ENCODE results near the gene ARID2.

GRCh38 chr12:45708901-45709300, 20.6 kb upstream of the ARID2 start:
- TF ChIP-seq CTCF (tag by site-specific recombination; IDR thresholded peaks at IDR 0.05) (no peak), KLF10 (tag by site-specific recombination; IDR thresholded peaks at IDR 0.05) (no peak), ZIC2 (tag by site-specific recombination; IDR thresholded peaks at IDR 0.05) (no peak), ZNF24 (tag by site-specific recombination; IDR thresholded peaks at IDR 0.05) (no peak), ZBTB8A (tag by site-specific recombination; IDR thresholded peaks at IDR 0.05) (no peak), ZNF114 (tag by site-specific recombination; IDR thresholded peaks at IDR 0.05) (no peak), WT1 (tag by site-specific recombination; IDR thresholded peaks at IDR 0.05) (no peak), KLF17 (tag by site-specific recombination; IDR thresholded peaks at IDR 0.05) (no peak)

All from HEK293 (cell line).